ENCODE data around the gene NRAS. TPM values are rescaled to one million over a fixed set of nuclear protein-coding genes. Genes with fewer than 3 reads are reported as not detected.

The NRAS gene
- total RNA-seq, 2 donors from 2014 or later: 7.3 to 11.9 TPM

DNA sequence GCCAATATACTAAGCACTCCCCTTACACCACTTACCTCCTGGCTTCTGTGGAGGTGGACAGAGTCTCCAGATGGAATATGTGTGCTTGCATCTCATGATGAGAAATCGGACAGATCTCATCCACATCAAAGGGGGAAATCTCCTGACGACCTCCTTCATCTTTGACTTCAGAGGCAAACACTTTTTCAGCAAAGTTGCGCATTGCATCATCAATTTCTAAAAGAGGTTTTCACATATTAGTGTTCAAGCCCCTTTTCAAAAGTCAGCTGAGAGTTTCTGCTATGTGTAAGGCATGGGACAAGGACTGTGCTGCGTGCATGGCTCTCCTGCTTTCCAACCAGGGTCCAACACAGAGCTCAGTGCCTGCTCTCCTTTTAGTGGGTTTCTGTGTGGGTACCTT lies 28.0 kb downstream of the NRAS start:
- TF ChIP-seq, protein P1, sequence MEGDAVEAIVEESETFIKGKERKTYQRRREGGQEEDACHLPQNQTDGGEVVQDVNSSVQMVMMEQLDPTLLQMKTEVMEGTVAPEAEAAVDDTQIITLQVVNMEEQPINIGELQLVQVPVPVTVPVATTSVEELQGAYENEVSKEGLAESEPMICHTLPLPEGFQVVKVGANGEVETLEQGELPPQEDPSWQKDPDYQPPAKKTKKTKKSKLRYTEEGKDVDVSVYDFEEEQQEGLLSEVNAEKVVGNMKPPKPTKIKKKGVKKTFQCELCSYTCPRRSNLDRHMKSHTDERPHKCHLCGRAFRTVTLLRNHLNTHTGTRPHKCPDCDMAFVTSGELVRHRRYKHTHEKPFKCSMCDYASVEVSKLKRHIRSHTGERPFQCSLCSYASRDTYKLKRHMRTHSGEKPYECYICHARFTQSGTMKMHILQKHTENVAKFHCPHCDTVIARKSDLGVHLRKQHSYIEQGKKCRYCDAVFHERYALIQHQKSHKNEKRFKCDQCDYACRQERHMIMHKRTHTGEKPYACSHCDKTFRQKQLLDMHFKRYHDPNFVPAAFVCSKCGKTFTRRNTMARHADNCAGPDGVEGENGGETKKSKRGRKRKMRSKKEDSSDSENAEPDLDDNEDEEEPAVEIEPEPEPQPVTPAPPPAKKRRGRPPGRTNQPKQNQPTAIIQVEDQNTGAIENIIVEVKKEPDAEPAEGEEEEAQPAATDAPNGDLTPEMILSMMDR (IDR thresholded peaks at IDR 0.05): no peak
- no peaks in the 10 kb centered on the region for H3K36me3 ChIP-seq
- H3K4me3 ChIP-seq: no peak overlapping the region
- H3K27me3 ChIP-seq: no peaks in the 10 kb centered on the region
- H3K4me1 ChIP-seq: no peaks in the 10 kb centered on the region
- no peak overlapping the region for H3K27ac ChIP-seq
- DNase-seq (ENCODE audit: low spot score): no peak
- no peaks in the 10 kb centered on the region for H3K9me3 ChIP-seq

DNA sequence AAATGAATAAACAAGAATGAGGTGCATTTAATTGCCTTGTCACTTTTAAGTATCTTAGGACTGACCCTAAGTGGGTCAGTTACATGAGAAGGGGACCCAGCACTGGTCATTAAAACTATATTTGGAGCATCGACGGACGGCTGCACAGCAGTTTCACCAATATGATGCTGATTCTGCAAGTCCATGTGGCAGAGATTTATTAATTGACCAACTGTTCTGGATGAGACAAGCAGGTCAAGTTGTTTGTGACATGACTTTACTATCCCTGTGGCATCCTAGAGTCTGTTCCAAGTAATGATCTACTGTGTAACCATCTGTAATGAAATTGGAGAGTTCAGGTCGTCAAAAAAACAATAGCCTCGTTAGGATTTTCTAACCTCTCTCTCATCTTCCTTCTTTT lies 30.7 kb downstream of the NRAS start:
- Histone ChIP-seq H3K9me3 (no peaks in the 10 kb centered on the region), H3K4me1 (no peaks in the 10 kb centered on the region), H3K27ac (no peak overlapping the region), H3K27me3 (no peaks in the 10 kb centered on the region), H3K36me3 (no peaks in the 10 kb centered on the region), H3K4me3 (no peak overlapping the region)
- TF ChIP-seq, protein P1 (IDR thresholded peaks at IDR 0.05): no peak
- no peak for DNase-seq (ENCODE audit: low spot score)

DNA sequence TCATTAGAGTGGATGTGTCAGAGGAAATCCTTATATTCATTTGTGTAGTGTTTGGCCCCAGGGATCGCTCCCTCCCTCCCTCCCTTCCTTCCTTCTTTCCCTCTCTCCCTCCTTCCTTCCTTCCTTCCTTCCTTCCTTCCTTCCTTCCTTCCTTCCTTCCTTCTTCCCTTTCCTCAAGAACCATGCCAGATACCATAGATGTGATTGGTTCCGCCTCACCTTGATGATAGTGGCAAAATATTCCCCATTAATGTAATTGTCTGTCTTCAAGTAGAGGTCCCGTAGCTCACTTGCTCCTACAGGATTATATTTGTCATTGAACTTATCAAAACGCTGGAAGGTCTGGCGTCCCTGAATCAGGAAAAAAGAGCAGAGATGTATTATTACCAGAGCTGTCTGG lies 38.9 kb downstream of the NRAS start:
- no peaks in the 10 kb centered on the region for H3K9me3 ChIP-seq
- H3K4me3 ChIP-seq: no peak overlapping the region
- no peak for DNase-seq (ENCODE audit: low spot score)
- TF ChIP-seq, protein P1 (IDR thresholded peaks at IDR 0.05): no peak
- no peaks in the 10 kb centered on the region for H3K36me3 ChIP-seq
- no peaks in the 10 kb centered on the region for H3K27me3 ChIP-seq
- H3K4me1 ChIP-seq: no peaks in the 10 kb centered on the region
- H3K27ac ChIP-seq: no peak overlapping the region

DNA sequence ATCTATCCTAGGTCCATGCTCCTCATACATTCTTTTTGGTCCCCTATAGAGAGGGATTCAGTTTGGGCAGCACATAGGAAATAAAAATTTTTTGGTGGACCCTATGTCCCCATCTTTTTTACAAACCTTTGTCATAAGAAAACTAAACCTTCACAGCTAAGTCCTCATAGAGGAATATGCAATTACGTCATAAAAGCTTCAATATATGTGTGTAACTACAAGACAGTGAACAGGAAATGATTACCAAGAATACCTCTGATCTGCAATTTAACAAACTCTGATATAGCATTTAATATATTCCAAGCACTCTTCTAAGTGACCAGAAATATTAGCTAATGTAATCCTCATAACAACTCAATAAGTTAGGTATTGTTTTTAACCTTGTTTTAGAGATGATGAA lies 40.5 kb downstream of the NRAS start:
- H3K9me3 ChIP-seq: no peaks in the 10 kb centered on the region
- H3K27me3 ChIP-seq: no peaks in the 10 kb centered on the region
- no peak overlapping the region for H3K4me3 ChIP-seq
- H3K27ac ChIP-seq: no peak overlapping the region
- DNase-seq (ENCODE audit: low spot score): no peak
- no peaks in the 10 kb centered on the region for H3K4me1 ChIP-seq
- no peaks in the 10 kb centered on the region for H3K36me3 ChIP-seq
- TF ChIP-seq, protein P1 (IDR thresholded peaks at IDR 0.05): no peak

DNA sequence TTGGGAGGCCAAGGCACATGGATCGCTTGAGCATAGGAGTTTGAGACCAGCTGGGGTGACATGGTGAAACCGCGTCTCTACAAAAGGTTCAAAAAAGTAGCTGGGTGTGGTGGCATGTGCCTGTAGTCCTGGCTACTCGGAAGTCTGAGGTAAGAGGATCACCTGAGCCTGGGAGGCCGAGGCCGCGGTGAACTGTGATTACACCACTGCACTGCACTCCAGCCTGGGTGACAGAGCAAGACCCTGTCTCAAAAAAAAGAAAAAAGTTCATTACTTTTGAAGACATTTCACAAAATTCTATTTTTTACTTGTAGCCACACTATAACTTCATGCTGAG lies 44.7 kb downstream of the NRAS start:
- Histone ChIP-seq H3K9me3 (no peaks in the 10 kb centered on the region), H3K27ac (no peak overlapping the region), H3K36me3 (no peaks in the 10 kb centered on the region), H3K4me3 (no peak overlapping the region), H3K4me1 (peaks cover 0 to 6% of the 10 kb centered on the region in 2 donors), H3K27me3 (no peaks in the 10 kb centered on the region)
- no peak for DNase-seq (ENCODE audit: low spot score)
- TF ChIP-seq, protein P1 (IDR thresholded peaks at IDR 0.05): no peak
